ENCODE results near the gene FBXO41. TPM values are rescaled to one million over a fixed set of nuclear protein-coding genes. Genes with fewer than 3 reads are reported as not detected.
A peak's percentile ranks its signal among the peaks of the same experiment; 100 is the strongest.

FBXO41 gene
- total and polyA plus RNA-seq, 2 donors (not counting 3 experiments of a cell fraction or from before 2014, with no cell fraction given) = 0.88 to 1.5 TPM

DNA sequence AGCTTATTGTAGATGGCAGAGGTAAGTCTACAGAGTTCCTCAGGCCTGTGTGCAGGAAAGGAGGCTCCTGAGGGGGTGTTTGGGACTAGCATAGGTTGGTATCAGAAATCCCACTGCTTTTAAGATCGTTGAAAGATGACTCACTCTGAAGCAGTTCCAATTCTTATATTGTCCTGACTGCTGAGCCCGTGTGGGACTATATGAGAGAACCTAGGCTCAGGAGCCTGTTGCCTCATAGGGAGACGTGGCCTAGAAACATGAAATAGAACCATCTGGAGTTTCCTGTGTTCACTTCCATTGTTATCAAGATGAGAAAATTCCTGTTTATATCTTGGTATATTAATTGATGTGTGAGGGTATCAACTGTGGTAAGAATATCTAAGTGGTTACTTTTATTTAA lies 44.5 kb downstream of the FBXO41 start:
- peak overlapping the region; percentile 41 for H3K9ac ChIP-seq (replicated peaks; ENCODE audit: extremely low read depth, insufficient read depth, low read length)
- H3K36me3 ChIP-seq (ENCODE audit: control insufficient read depth in 2 of 2, extremely low read depth in 1 of 2, insufficient read depth in 2 of 2, low read length in 2 of 2) = peaks cover 10 to 30% of the 10 kb centered on the region in 2 experiments
- H3K9me3 ChIP-seq (replicated peaks; ENCODE audit: control insufficient read depth, insufficient read depth, low read length) = no peaks in the 10 kb centered on the region
- dilution Hi-C loops (cut with MboI; ENCODE audit: extremely low pct_ligation_motif_present, low sequenced_read_pairs) = no loop called here
- H3K27ac ChIP-seq (ENCODE audit: insufficient read depth, low read depth, low read length) = peak overlapping the region; percentile 88
- H3K27me3 ChIP-seq (ENCODE audit: control insufficient read depth in 2 of 2, insufficient read depth in 2 of 2, low read length in 2 of 2) = no peaks in the 10 kb centered on the region
- TF ChIP-seq POLR2AphosphoS5 (IDR thresholded peaks at IDR 0.05; ENCODE audit: insufficient read depth, low read depth, low read length) = no peak
- TF ChIP-seq POLR2A (IDR thresholded peaks at IDR 0.05; ENCODE audit: low read depth, low read length) = no peak
- no peak for TF ChIP-seq MYC (IDR thresholded peaks at IDR 0.05; ENCODE audit: low read depth, low read length)
- no peak for TF ChIP-seq GATA2 (IDR thresholded peaks at IDR 0.05; ENCODE audit: insufficient read depth, insufficient read length, low read depth, low read length)
- TF ChIP-seq FOS (IDR thresholded peaks at IDR 0.05; ENCODE audit: borderline replicate concordance, insufficient read depth, low read length) = peak; percentile 45
- TF ChIP-seq, protein P1, sequence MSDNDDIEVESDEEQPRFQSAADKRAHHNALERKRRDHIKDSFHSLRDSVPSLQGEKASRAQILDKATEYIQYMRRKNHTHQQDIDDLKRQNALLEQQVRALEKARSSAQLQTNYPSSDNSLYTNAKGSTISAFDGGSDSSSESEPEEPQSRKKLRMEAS (IDR thresholded peaks at IDR 0.05; ENCODE audit: insufficient read depth, insufficient read length) = no peak
- TF ChIP-seq, protein P2, sequence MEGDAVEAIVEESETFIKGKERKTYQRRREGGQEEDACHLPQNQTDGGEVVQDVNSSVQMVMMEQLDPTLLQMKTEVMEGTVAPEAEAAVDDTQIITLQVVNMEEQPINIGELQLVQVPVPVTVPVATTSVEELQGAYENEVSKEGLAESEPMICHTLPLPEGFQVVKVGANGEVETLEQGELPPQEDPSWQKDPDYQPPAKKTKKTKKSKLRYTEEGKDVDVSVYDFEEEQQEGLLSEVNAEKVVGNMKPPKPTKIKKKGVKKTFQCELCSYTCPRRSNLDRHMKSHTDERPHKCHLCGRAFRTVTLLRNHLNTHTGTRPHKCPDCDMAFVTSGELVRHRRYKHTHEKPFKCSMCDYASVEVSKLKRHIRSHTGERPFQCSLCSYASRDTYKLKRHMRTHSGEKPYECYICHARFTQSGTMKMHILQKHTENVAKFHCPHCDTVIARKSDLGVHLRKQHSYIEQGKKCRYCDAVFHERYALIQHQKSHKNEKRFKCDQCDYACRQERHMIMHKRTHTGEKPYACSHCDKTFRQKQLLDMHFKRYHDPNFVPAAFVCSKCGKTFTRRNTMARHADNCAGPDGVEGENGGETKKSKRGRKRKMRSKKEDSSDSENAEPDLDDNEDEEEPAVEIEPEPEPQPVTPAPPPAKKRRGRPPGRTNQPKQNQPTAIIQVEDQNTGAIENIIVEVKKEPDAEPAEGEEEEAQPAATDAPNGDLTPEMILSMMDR (IDR thresholded peaks at IDR 0.05; ENCODE audit: extremely low read depth in 1 of 2, insufficient read depth in 1 of 2, low read depth in 1 of 2, low read length in 2 of 2) = no peak
- no peak for TF ChIP-seq EZH2 (IDR thresholded peaks at IDR 0.05; ENCODE audit: borderline replicate concordance, low read depth, low read length, severe bottlenecking)
- TF ChIP-seq JUN (IDR thresholded peaks at IDR 0.05; ENCODE audit: borderline replicate concordance, insufficient read depth, insufficient read length, low read depth) = peak; percentile 59
- H3K4me2 ChIP-seq (ENCODE audit: insufficient read depth, low read length) = peak overlapping the region; percentile 48
- CTCF ChIA-PET = interaction anchor here (0.7 to 2.0 kb wide), 2 partner anchors 20 to 27 kb away, joined by 3 to 6 read pairs; no protein-coding TSS in a partner anchor
- H4K20me1 ChIP-seq (replicated peaks; ENCODE audit: control insufficient read depth, extremely low read depth, insufficient read depth, low read length) = peaks cover 2% of the 10 kb centered on the region
- peaks cover 29% of the 10 kb centered on the region for H3K4me1 ChIP-seq (ENCODE audit: control insufficient read depth, extremely low read depth, insufficient read depth, low read length)
- intact Hi-C loops (cut with micrococcal nuclease) = no loop called here
- no TSS peak for BruUV-seq (replicated peaks)
- H2AFZ ChIP-seq (ENCODE audit: low read depth, low read length) = no peak overlapping the region
- peaks cover 83% of the 10 kb centered on the region for H3K79me2 ChIP-seq (ENCODE audit: control insufficient read depth, insufficient read depth, low read length)
- H3K9me1 ChIP-seq (replicated peaks; ENCODE audit: control insufficient read depth, extremely low read depth, insufficient read depth, low read length) = no peaks in the 10 kb centered on the region
- POLR2A ChIA-PET = no interaction called here
- peak; percentile 77 for DNase-seq (ENCODE audit: low read depth, low spot score)
- no peak overlapping the region for H3K4me3 ChIP-seq (replicated peaks in 1 of 3; ENCODE audit: insufficient read depth in 1 of 3, low read depth in 1 of 3, low read length in 3 of 3)
- FAIRE-seq = peak; percentile 65
